Stimulated activated CD8-positive, alpha-beta memory T cell treated with anti-CD3 and anti-CD28 coated beads, Interleukin-7, amount 100 ng/mL, for 24 hours (primary cell): ENCODE data around the gene RPS18.

Experiments
- DNase-seq: peaks from one replicate; pipeline ENCODE4 v3.0.0-alpha.2; 2020; ENCODE audit warnings: low read depth

The RPS18 gene

GRCh38 chr6:33314943-33315792 is 43.3 kb downstream of the RPS18 start:
- DNase-seq: no peak

GRCh38 chr6:33315793-33316602 is 44.1 kb downstream of the RPS18 start:
- DNase-seq: no peak

- DNase-seq: no peak
Observed at GRCh38 chr6:33316603-33317418, 44.9 kb downstream of the RPS18 start.

- peak; percentile 48 for DNase-seq
Observed at GRCh38 chr6:33317419-33317668, 45.5 kb downstream of the RPS18 start.

GRCh38 chr6:33317669-33318425 is 46.0 kb downstream of the RPS18 start, which contains the start of gene ZBTB22:
Gene ZBTB22, minus strand, starts transcription at chr6:33317744. Its CDS starts 828 bp downstream, at chr6:33316916.
- DNase-seq: peak; percentile 96

- DNase-seq: no peak
Observed at GRCh38 chr6:33318426-33319073, 46.7 kb downstream of the RPS18 start.

- DNase-seq: no peak
Observed at GRCh38 chr6:33319939-33320314, 48.1 kb downstream of the RPS18 start.

GRCh38 chr6:33320315-33321181 is 48.7 kb downstream of the RPS18 start:
- no peak for DNase-seq

- no peak for DNase-seq
Observed at GRCh38 chr6:33321227-33321626, 49.4 kb downstream of the RPS18 start.

- DNase-seq: no peak
Observed at GRCh38 chr6:33323623-33323948, 51.7 kb downstream of the RPS18 start.

- no peak for DNase-seq
Observed at GRCh38 chr6:33324125-33324524, 52.2 kb downstream of the RPS18 start.
